Activated CD4-positive, alpha-beta T cell treated with anti-CD3 and anti-CD28 coated beads for 36 hours (primary cell): ENCODE measurements around the gene RPS26. TPM values are rescaled to one million over a fixed set of nuclear protein-coding genes. Genes with fewer than 3 reads are reported as not detected.
A peak's percentile ranks its signal among the peaks of the same experiment; 100 is the strongest.
"Not testable (repeated sequence)": the region's sequence is repeated elsewhere in the genome, so short reads cannot be mapped to it uniquely, and the experiment has no call there.

ENCODE experiments used
- ATAC-seq: fragments of 200-7000 bp; cut with Tn5 transposase; one replicate; pipeline ENCODE4 v1.10.0; 2021; ENCODE audit warnings: mild to moderate bottlenecking, moderate library complexity
- CTCF ChIA-PET: fragments of 350-600 bp; sonication (Branson Sonifier 250); formaldehyde crosslinking; loops from one replicate; lab custom pipeline; 2021; ENCODE audit warnings: antibody characterized with exemption; lab: Charles Lee
- POLR2A ChIA-PET: fragments of 350-600 bp; sonication (Branson Sonifier 250); formaldehyde crosslinking; loops from one replicate; lab custom pipeline; 2021; ENCODE audit warnings: antibody characterized with exemption, inconsistent platforms; lab: Charles Lee
- DNase-seq: peaks from one replicate; pipeline ENCODE4 v3.0.0-alpha.2; 2020
- H3K27ac Mint-ChIP-seq: one replicate; pipeline ENCODE4 v1.8.0; 2021; ENCODE audit warnings: mixed read lengths
- H3K27me3 Mint-ChIP-seq: one replicate; pipeline ENCODE4 v1.8.0; 2021; ENCODE audit warnings: mixed read lengths
- H3K36me3 Mint-ChIP-seq: one replicate; pipeline ENCODE4 v1.8.0; 2021; ENCODE audit warnings: low read depth, mixed read lengths
- H3K4me1 Mint-ChIP-seq: one replicate; pipeline ENCODE4 v1.8.0; 2021; ENCODE audit warnings: mixed read lengths
- H3K4me3 Mint-ChIP-seq: one replicate; pipeline ENCODE4 v1.8.0; 2021; ENCODE audit warnings: mild to moderate bottlenecking, moderate library complexity, mixed read lengths
- H3K9me3 Mint-ChIP-seq: one replicate; pipeline ENCODE4 v1.8.0; 2021; ENCODE audit warnings: low read depth, mixed read lengths
- intact Hi-C, 2 experiments: fragments of 100-400 bp; cut with DNase I in 1 of 2; cut with micrococcal nuclease in 1 of 2; formaldehyde crosslinking; loops; one replicate each; pipeline versions ENCODE4 v1.14.2 to v1.15.1; 2022 to 2024; cut with DNase I, micrococcal nuclease
- total RNA-seq, 2 experiments: library from RNA; stranded (reverse); gene quantifications; one replicate each; pipeline ENCODE4 v1.2.3, GENCODE V29; 2021

RPS26 gene
- 10 to 100 TPM; 33.9 to 64.0 TPM for total RNA-seq

DNA sequence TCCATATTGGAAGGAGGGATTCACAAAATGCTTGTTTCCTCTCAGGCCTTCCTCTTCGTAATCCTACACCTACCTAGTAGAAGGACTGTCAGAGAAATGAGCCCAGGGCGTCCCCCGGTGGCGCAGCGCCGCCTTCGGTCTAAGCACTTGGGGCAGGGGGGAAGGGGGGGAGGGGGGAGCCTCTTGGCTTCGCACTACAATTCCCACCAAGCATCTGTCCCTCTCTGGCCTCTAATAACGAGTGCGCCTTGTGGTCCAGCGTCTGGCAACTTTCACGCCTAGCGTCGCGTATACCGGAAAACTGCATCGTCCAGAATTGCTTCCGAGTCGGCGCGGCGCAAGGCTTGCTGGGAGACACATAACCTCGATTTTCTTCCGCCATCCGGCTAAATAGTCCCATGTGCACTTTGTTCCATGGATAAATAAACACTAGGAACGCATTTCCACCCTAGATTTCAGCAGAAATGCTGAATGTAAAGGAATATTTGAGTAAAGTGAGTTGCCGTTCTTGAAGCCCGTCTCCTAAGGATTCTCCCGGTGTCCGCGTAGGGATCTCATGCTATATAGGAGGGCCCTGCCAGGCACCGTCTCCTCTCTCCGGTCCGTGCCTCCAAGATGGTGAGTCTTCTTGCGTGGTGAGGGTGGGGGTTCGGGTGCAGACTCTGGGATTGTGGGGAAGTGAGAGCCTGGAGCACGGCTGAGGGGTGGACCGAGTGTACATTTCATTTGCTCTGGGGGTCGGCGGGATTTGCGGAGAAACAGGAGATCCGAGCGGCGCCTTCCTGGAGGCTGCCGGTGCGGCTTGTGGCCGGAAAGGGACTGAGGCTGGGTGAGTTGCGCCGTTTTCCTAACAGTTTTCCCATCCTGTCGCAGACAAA lies at the start of gene RPS26:
TSS of gene RPS26 (plus strand) at position 367 of the 878 bp plus-strand sequence. CDS start at position 616, 249 bp downstream.
- no peaks in the 10 kb centered on the region for H3K27me3 Mint-ChIP-seq
- peak within 1 kb of the TSS; percentile 91 for H3K4me3 Mint-ChIP-seq
- H3K27ac Mint-ChIP-seq, result peak within 1 kb of the TSS; percentile 99
- no peaks in the 10 kb centered on the region for H3K9me3 Mint-ChIP-seq
- peaks cover 40% of the 10 kb centered on the region for H3K36me3 Mint-ChIP-seq
- intact Hi-C loops, result loop anchor here (1.0 to 10.0 kb wide), 20 partner anchors 20 to 319 kb away; partner anchors contain the start of genes IKZF4 (in 2 of the 2), NABP2 (in 2 of the 2), PA2G4 (in 2 of the 2) and SARNP (in 2 of the 2)
- H3K4me1 Mint-ChIP-seq, result peaks cover 61% of the 10 kb centered on the region
- POLR2A ChIA-PET, result interaction anchor here (1.4 kb wide), 1 partner anchor 62 kb away, joined by 4 read pairs; the partner anchor contains the start of gene PA2G4
- ATAC-seq (peak; percentile 92), DNase-seq (peak; percentile 97)
- CTCF ChIA-PET, result interaction anchor here (1.1 to 2.6 kb wide), 5 partner anchors 12 to 304 kb away, joined by 3 to 19 read pairs (median 4); no protein-coding TSS in a partner anchor

DNA sequence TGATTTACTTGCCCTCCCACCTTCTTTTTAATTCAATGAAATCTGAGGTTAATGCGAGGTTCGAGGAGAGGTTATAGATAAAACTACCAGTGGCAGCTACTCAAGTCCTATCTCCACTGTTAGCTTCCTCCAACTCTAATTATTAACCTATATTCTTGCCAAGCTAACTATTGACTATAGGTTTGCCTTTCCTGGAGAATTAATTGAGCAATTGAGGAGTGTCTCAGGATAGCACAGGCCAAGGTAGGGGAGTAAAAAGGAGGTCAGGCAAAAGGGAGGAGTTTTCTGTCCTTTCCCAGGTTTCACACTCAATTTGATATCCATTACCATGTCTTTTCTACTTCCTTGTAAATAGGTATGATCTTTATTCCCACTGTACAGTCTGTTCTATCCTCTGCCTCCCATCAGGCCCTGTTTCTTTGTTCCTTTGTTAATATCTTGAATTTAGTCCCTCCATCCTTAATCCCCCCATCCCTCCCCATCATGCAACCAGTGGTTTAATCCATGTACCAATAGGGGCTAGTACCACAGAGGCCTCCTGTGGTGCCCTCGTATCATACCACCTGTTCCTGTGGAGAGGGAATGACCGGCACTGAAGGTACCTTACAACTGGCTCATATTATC lies 48.4 kb upstream of the RPS26 start:
- Mint-ChIP-seq H3K27me3 (peaks cover 2% of the 10 kb centered on the region), H3K9me3 (no peaks in the 10 kb centered on the region), H3K27ac (peak overlapping the region; percentile 5), H3K4me1 (peaks cover 14% of the 10 kb centered on the region), H3K4me3 (no peak overlapping the region), H3K36me3 (peaks cover 32% of the 10 kb centered on the region)
- POLR2A ChIA-PET, result no interaction called here
- intact Hi-C loops, result no loop called here
- DNase-seq, result no peak
- CTCF ChIA-PET, result interaction anchor here (0.6 to 1.2 kb wide), 4 partner anchors 12 to 56 kb away, joined by 3 to 4 read pairs (median 3); no protein-coding TSS in a partner anchor
- no peak for ATAC-seq

DNA sequence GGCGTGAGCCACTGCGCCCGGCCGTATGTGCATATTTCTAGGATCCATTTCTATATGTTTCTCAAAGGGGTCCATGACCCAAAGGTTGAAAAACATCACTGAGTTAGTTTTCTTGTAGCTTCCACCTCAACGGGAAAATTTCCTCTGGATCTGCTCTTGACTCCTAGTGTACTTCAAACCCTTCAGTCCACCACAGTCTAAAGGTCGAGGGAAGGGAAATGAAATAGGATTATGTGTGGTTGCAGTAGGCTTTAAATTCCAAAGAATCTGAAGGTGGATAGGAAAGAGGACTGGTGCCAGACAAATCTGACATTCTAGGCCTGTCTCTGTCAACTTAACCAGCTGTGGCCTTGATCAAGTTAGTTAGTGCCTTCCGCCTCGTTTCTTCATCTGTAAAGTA lies 46.4 kb upstream of the RPS26 start:
- H3K9me3 Mint-ChIP-seq, result no peaks in the 10 kb centered on the region
- intact Hi-C loops, result no loop called here
- ATAC-seq (no peak), DNase-seq (no peak)
- H3K27ac Mint-ChIP-seq, result no peak overlapping the region
- no peak overlapping the region for H3K4me3 Mint-ChIP-seq
- peaks cover 3% of the 10 kb centered on the region for H3K27me3 Mint-ChIP-seq
- ChIA-PET CTCF (interaction anchor here (0.7 to 5.8 kb wide), 33 partner anchors 11 to 646 kb away, joined by 3 to 69 read pairs (median 5); partner anchors contain the start of genes IKZF4, PA2G4 and RAB5B), POLR2A (interaction anchor here (0.7 to 1.3 kb wide), 3 partner anchors 49 to 271 kb away, joined by 3 to 6 read pairs (median 3); no protein-coding TSS in a partner anchor)
- peaks cover 20% of the 10 kb centered on the region for H3K4me1 Mint-ChIP-seq
- H3K36me3 Mint-ChIP-seq, result peaks cover 22% of the 10 kb centered on the region

DNA sequence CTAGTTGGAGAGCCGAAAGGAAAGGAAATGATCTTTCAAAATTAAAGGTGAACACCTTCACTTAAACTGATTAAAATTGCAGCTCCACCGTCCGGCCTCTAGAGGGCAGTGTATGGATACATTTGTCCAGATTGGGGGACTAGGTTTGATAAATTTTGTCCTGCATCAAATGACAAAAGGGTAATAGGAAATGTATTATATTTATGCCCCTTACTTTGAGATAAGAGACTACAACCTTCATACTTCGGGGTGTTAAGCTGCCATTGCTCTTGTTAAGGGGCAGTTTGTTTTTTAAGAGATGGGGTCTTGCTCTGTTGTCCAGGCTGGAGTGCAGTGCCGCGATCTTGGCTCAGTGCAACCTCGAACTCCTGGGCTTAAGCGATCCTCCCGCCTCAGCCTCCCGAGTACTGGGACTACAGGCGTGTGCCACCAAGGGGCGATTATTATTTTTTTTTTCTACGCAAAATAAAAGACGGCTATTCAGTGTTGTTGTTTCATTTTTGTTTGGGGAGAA lies 45.5 kb upstream of the RPS26 start:
- peak; percentile 79 for DNase-seq
- H3K4me3 Mint-ChIP-seq, result peak overlapping the region; percentile 56
- no peaks in the 10 kb centered on the region for H3K9me3 Mint-ChIP-seq

DNA sequence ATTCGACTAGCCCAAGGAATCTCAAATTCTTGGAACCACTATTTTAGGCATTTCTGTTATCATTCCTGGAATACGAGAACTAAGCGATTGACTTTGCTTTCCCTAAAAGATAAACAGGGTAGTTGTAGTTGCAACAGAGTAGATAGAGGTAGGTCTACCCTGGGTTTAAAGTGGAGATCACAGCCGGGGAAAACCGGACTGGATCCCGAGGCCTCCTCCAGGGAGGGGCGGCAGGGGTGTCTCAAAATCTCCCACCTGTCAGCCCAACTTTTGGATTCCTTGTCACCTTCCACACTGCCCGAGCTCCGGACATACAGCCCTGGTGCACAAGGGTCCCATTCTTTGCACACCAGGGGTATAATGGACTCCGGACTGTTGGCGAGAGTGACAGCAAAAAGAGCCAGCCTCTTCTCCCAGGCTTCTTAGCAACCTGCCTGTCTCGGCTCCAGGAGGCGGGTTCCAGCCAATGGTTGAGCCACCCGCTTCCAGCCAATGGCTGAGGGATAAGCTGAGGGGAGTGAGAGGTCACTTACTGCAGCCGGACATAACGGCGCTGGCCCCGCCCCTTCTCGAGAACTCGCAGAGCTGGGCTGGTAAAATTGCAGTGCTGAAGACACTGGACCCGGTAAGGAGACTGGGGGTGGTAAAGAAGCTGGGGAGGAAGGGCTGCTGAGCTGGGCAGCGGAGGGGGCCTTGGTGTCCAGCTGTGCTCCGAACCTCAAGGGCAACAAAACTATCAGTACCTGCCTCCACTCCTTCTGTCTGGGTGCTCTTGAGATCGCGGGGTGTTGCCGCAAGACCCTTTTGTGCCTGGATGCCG lies 44.8 kb upstream of the RPS26 start, which contains the start of gene SUOX:
TSS of gene SUOX (plus strand) at position 562 of the 820 bp plus-strand sequence. CDS start 4,946 bp downstream, outside the sequence.
- POLR2A ChIA-PET, result interaction anchor here (0.5 to 1.3 kb wide), 9 partner anchors 13 to 217 kb away, joined by 3 to 6 read pairs (median 3); partner anchors contain the start of gene DNAJC14
- H3K4me1 Mint-ChIP-seq, result peaks cover 20% of the 10 kb centered on the region

More for the DNA sequence above, 45.5 kb upstream of the RPS26 start:
- Mint-ChIP-seq H3K27me3 (peaks cover 3% of the 10 kb centered on the region), H3K36me3 (peaks cover 14% of the 10 kb centered on the region), H3K27ac (peak overlapping the region; percentile 37), H3K4me1 (peaks cover 20% of the 10 kb centered on the region)
- intact Hi-C loops, result loop anchor here (1.0 kb wide), 3 partner anchors 33 to 108 kb away; partner anchors contain the start of genes RPS26 (in 2 of the 2) and PA2G4 (in 1 of the 2)
- ATAC-seq, result peak; percentile 61
- CTCF ChIA-PET, result interaction anchor here (0.6 to 5.8 kb wide), 40 partner anchors 11 to 1413 kb away, joined by 3 to 69 read pairs (median 5); partner anchors contain the start of genes IKZF4, PA2G4 and RAB5B
- POLR2A ChIA-PET, result interaction anchor here (0.7 to 1.3 kb wide), 7 partner anchors 14 to 270 kb away, joined by 3 to 6 read pairs (median 4); partner anchors contain the start of gene RAB5B

DNA sequence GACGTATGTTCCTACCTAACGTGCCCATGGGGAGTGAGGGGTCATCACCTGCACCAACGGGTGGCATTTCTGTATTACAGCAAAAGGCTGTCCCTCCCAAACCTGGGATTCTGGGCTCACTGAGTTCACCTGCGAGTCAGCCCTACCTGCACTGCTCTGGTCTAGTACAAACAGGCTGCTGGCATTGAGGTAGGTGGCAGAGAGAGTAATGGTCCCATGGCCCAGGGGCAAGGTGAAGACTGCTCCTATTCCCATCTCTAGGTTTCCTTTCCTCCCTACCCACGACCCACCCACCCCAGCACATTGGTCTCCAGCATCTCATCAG lies 44.2 kb upstream of the RPS26 start:
- Mint-ChIP-seq H3K27ac (no peak overlapping the region), H3K9me3 (no peaks in the 10 kb centered on the region), H3K4me1 (peaks cover 20% of the 10 kb centered on the region), H3K36me3 (peaks cover 4% of the 10 kb centered on the region), H3K4me3 (peak overlapping the region; percentile 56), H3K27me3 (peaks cover 3% of the 10 kb centered on the region)
- DNase-seq (no peak), ATAC-seq (peak; percentile 24)
- intact Hi-C loops, result no loop called here
- ChIA-PET POLR2A (interaction anchor here (0.5 to 1.2 kb wide), 4 partner anchors 50 to 218 kb away, joined by 3 to 4 read pairs (median 3); partner anchors contain the start of gene DNAJC14), CTCF (interaction anchor here (0.7 to 5.8 kb wide), 10 partner anchors 8 to 274 kb away, joined by 3 to 69 read pairs (median 4); partner anchors contain the start of gene PA2G4)

More for the DNA sequence above, 44.8 kb upstream of the RPS26 start, which contains the start of gene SUOX:
- DNase-seq (peak; percentile 65), ATAC-seq (peak; percentile 87)
- intact Hi-C loops, result loop anchor here (1.0 kb wide), 3 partner anchors 32 to 107 kb away; partner anchors contain the start of genes RPS26 (in 2 of the 2) and PA2G4 (in 1 of the 2)
- Mint-ChIP-seq H3K27ac (peak within 1 kb of the TSS; percentile 37), H3K27me3 (peaks cover 3% of the 10 kb centered on the region), H3K9me3 (no peaks in the 10 kb centered on the region), H3K36me3 (peaks cover 8% of the 10 kb centered on the region), H3K4me3 (peak within 1 kb of the TSS; percentile 56)
- CTCF ChIA-PET, result interaction anchor here (0.6 to 5.8 kb wide), 27 partner anchors 10 to 475 kb away, joined by 3 to 69 read pairs (median 5); partner anchors contain the start of genes IKZF4, PA2G4 and RAB5B

DNA sequence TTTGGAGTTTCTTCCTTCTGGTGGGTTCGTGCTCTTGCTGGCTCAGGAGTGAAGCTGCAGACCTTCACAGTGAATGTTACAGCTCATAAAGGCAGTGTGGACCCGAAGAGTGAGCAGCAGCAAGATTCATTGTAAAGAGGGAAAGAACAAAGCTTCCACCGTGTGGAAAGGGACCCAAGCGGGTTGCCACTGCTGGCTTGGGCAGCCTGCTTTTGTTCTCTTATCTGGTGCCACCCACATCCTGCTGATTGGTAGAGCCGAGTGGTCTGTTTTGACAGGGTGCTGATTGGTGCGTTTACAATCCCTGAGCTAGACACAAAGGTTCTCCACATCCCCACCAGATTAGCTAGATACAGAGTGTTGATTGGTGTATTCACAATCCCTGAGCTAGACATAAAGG lies 42.2 kb upstream of the RPS26 start:
- intact Hi-C loops, ATAC-seq, H3K27ac Mint-ChIP-seq, H3K9me3 Mint-ChIP-seq, H3K36me3 Mint-ChIP-seq, H3K4me3 Mint-ChIP-seq, H3K27me3 Mint-ChIP-seq: not testable (repeated sequence)
- CTCF ChIA-PET, result interaction anchor here (1.0 to 5.8 kb wide), 6 partner anchors 12 to 46 kb away, joined by 3 to 49 read pairs (median 4); no protein-coding TSS in a partner anchor
- peak; percentile 28 for DNase-seq
- POLR2A ChIA-PET, result interaction anchor here (1.2 kb wide), 1 partner anchor 119 kb away, joined by 3 read pairs; the partner anchor contains the start of gene ZC3H10
- H3K4me1 Mint-ChIP-seq, result peaks cover 20% of the 10 kb centered on the region

DNA sequence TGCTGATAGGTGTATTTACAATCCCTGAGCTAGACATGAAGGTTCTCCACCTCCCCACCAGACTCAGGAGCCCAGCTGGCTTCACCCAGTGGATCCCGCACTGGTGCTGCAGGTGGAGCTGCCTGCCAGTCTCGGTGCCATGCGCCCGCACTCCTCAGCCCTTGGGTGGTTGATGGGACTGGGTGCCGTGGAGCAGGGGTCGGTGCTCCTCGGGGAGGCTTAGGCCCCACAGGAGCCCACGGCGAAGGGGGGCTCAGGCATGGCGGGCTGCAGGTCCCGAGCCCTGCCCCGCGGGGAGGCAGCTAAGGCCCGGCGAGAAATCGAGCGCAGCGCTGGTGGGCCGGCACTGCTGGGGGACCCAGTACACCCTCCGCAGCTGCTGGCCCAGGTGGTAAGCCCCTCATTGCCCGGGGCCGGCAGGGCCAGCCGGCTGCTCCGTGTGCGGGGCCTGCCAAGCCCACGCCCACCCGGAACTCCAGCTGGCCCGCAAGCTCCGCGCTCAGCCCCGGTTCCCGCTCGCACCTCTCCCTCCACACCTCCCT lies 41.6 kb upstream of the RPS26 start:
- H3K36me3 Mint-ChIP-seq, ATAC-seq, DNase-seq, intact Hi-C loops, H3K27ac Mint-ChIP-seq, H3K4me3 Mint-ChIP-seq, H3K27me3 Mint-ChIP-seq, H3K9me3 Mint-ChIP-seq: not testable (repeated sequence)
- ChIA-PET POLR2A (interaction anchor here (1.2 kb wide), 1 partner anchor 118 kb away, joined by 3 read pairs; the partner anchor contains the start of gene ZC3H10), CTCF (interaction anchor here (0.8 to 5.8 kb wide), 7 partner anchors 11 to 900 kb away, joined by 3 to 49 read pairs (median 4); no protein-coding TSS in a partner anchor)
- H3K4me1 Mint-ChIP-seq, result peaks cover 20% of the 10 kb centered on the region

DNA sequence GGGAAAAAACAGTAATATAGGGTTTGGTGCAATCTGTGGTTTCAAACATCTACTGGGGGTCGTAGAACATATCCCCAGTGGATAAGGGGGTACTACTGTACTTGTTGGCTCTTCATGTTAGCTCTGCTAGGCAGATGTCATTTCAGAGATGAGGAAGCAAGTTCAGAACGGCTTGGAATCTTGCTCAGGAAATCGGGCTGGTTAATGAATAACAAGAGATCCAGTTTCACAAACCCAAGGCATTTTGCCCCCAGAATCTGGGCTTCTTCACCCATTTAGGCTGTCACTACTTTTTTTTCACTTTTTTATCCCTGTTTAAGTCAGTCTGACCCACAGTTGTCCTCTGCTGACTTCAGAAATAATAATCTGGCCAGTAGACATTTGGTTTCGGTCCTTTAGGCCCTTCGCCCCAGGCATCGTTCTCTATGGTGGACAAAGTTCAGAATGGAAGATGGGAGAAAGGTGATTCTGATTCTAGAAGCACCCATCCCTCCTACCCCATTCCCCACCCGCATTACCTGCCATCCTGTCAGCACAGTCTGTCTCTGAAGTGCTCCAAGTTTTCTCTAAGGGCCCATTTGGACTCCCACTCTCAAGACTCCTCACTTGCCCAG lies 40.1 kb upstream of the RPS26 start:
- CTCF ChIA-PET, result interaction anchor here (0.7 to 1.0 kb wide), 4 partner anchors 10 to 258 kb away, joined by 3 to 4 read pairs (median 3); no protein-coding TSS in a partner anchor

More for the DNA sequence above, 40.1 kb upstream of the RPS26 start:
- no peak overlapping the region for H3K27ac Mint-ChIP-seq
- ATAC-seq (no peak), DNase-seq (no peak)
- H3K9me3 Mint-ChIP-seq, result no peaks in the 10 kb centered on the region
- intact Hi-C loops, result no loop called here
- peaks cover 15% of the 10 kb centered on the region for H3K4me1 Mint-ChIP-seq
- H3K27me3 Mint-ChIP-seq, result peaks cover 3% of the 10 kb centered on the region
- POLR2A ChIA-PET, result no interaction called here
- H3K4me3 Mint-ChIP-seq, result no peak overlapping the region
- no peaks in the 10 kb centered on the region for H3K36me3 Mint-ChIP-seq
